Skeletal muscle satellite cell (primary cell): ENCODE data around the gene CD82.

Experiments
- H3K27me3 ChIP-seq: 2 replicates; pipeline ENCODE4 v1.7.0; 2013; ENCODE audit warnings: low read length; ENCODE audit not compliant: control insufficient read depth, insufficient read depth
- H3K36me3 ChIP-seq: 2 replicates; pipeline ENCODE4 v1.7.0; 2013; ENCODE audit warnings: mild to moderate bottlenecking, control low read depth, low read length; ENCODE audit not compliant: insufficient read depth
- H3K4me1 ChIP-seq: 2 replicates; pipeline ENCODE4 v1.7.0; 2013; ENCODE audit warnings: low read length; ENCODE audit not compliant: control insufficient read depth, insufficient read depth
- H3K4me2 ChIP-seq: 2 replicates; pipeline ENCODE4 v1.7.0; 2013; ENCODE audit warnings: mild to moderate bottlenecking, low read length
- H3K4me3 ChIP-seq: 2 replicates; pipeline ENCODE4 v1.7.0; 2013; ENCODE audit warnings: low read length
- H3K9ac ChIP-seq: 2 replicates; pipeline ENCODE4 v1.7.0; 2013; ENCODE audit warnings: mild to moderate bottlenecking, low read depth, low read length, moderate library complexity
- H3K9me3 ChIP-seq: replicated peaks from 2 replicates; pipeline ENCODE4 v1.7.0; 2013; ENCODE audit warnings: mild to moderate bottlenecking, control low read depth, low read length

The CD82 gene

GRCh38 chr11:44597358-44598012, 32.0 kb downstream of the CD82 start:
- Histone ChIP-seq H3K4me3 (no peak overlapping the region), H3K27me3 (no peaks in the 10 kb centered on the region), H3K9me3 (no peaks in the 10 kb centered on the region), H3K36me3 (peaks cover 4% of the 10 kb centered on the region), H3K9ac (no peak overlapping the region), H3K4me1 (peaks cover 54% of the 10 kb centered on the region), H3K4me2 (no peak overlapping the region)

- Histone ChIP-seq H3K9me3 (no peaks in the 10 kb centered on the region), H3K9ac (no peak overlapping the region), H3K4me3 (no peak overlapping the region), H3K4me1 (peaks cover 43% of the 10 kb centered on the region), H3K36me3 (peaks cover 4% of the 10 kb centered on the region), H3K27me3 (no peaks in the 10 kb centered on the region), H3K4me2 (no peak overlapping the region)
Observed at GRCh38 chr11:44598831-44599230, 33.4 kb downstream of the CD82 start.

GRCh38 chr11:44600261-44600660, 34.8 kb downstream of the CD82 start:
- Histone ChIP-seq H3K4me3 (no peak overlapping the region), H3K9me3 (no peaks in the 10 kb centered on the region), H3K9ac (no peak overlapping the region), H3K4me1 (peaks cover 50% of the 10 kb centered on the region), H3K27me3 (no peaks in the 10 kb centered on the region), H3K4me2 (no peak overlapping the region), H3K36me3 (peaks cover 9% of the 10 kb centered on the region)

- H3K36me3 ChIP-seq, result peaks cover 16% of the 10 kb centered on the region
- no peaks in the 10 kb centered on the region for H3K9me3 ChIP-seq
- H3K4me1 ChIP-seq, result peaks cover 46% of the 10 kb centered on the region
- no peak overlapping the region for H3K4me3 ChIP-seq
- H3K27me3 ChIP-seq, result no peaks in the 10 kb centered on the region
- H3K9ac ChIP-seq, result no peak overlapping the region
- H3K4me2 ChIP-seq, result peak overlapping the region; percentile 54
Observed at GRCh38 chr11:44600839-44601383, 35.4 kb downstream of the CD82 start.

GRCh38 chr11:44601471-44602370, 36.3 kb downstream of the CD82 start:
- H3K9ac ChIP-seq, result no peak overlapping the region
- no peaks in the 10 kb centered on the region for H3K27me3 ChIP-seq
- peak overlapping the region; percentile 54 for H3K4me2 ChIP-seq
- no peak overlapping the region for H3K4me3 ChIP-seq
- no peaks in the 10 kb centered on the region for H3K9me3 ChIP-seq
- peaks cover 39% of the 10 kb centered on the region for H3K4me1 ChIP-seq
- H3K36me3 ChIP-seq, result peaks cover 19% of the 10 kb centered on the region

GRCh38 chr11:44602891-44603310, 37.4 kb downstream of the CD82 start:
- Histone ChIP-seq H3K27me3 (no peaks in the 10 kb centered on the region), H3K9ac (no peak overlapping the region), H3K4me3 (no peak overlapping the region), H3K36me3 (peaks cover 22% of the 10 kb centered on the region), H3K4me1 (peaks cover 46% of the 10 kb centered on the region), H3K4me2 (no peak overlapping the region), H3K9me3 (no peaks in the 10 kb centered on the region)

GRCh38 chr11:44604171-44604581, 38.7 kb downstream of the CD82 start:
- Histone ChIP-seq H3K36me3 (peaks cover 28% of the 10 kb centered on the region), H3K4me2 (no peak overlapping the region), H3K9ac (no peak overlapping the region), H3K4me1 (peaks cover 59% of the 10 kb centered on the region), H3K27me3 (no peaks in the 10 kb centered on the region), H3K9me3 (no peaks in the 10 kb centered on the region), H3K4me3 (no peak overlapping the region)

- Histone ChIP-seq H3K36me3 (peaks cover 27% of the 10 kb centered on the region), H3K4me2 (no peak overlapping the region), H3K27me3 (no peaks in the 10 kb centered on the region), H3K9me3 (no peaks in the 10 kb centered on the region), H3K9ac (no peak overlapping the region), H3K4me3 (no peak overlapping the region), H3K4me1 (peaks cover 57% of the 10 kb centered on the region)
Observed at GRCh38 chr11:44605068-44605708, 39.7 kb downstream of the CD82 start.

- H3K4me3 ChIP-seq, result no peak overlapping the region
- no peaks in the 10 kb centered on the region for H3K27me3 ChIP-seq
- H3K9me3 ChIP-seq, result no peaks in the 10 kb centered on the region
- peaks cover 24% of the 10 kb centered on the region for H3K36me3 ChIP-seq
- H3K4me1 ChIP-seq, result peaks cover 49% of the 10 kb centered on the region
- H3K4me2 ChIP-seq, result no peak overlapping the region
- H3K9ac ChIP-seq, result no peak overlapping the region
Observed at GRCh38 chr11:44605965-44606364, 40.5 kb downstream of the CD82 start.

- H3K36me3 ChIP-seq, result peaks cover 24% of the 10 kb centered on the region
- H3K4me3 ChIP-seq, result no peak overlapping the region
Observed at GRCh38 chr11:44606472-44606871, 41.0 kb downstream of the CD82 start.

GRCh38 chr11:44607319-44607962, 42.0 kb downstream of the CD82 start:
- Histone ChIP-seq H3K27me3 (no peaks in the 10 kb centered on the region), H3K4me1 (peaks cover 38% of the 10 kb centered on the region), H3K36me3 (peaks cover 24% of the 10 kb centered on the region), H3K9me3 (no peaks in the 10 kb centered on the region), H3K4me3 (no peak overlapping the region), H3K4me2 (peak overlapping the region; percentile 40), H3K9ac (no peak overlapping the region)

More at GRCh38 chr11:44606472-44606871, 41.0 kb downstream of the CD82 start:
- Histone ChIP-seq H3K9me3 (no peaks in the 10 kb centered on the region), H3K4me1 (peaks cover 44% of the 10 kb centered on the region), H3K4me2 (no peak overlapping the region), H3K9ac (no peak overlapping the region), H3K27me3 (no peaks in the 10 kb centered on the region)
